ENCODE results near the gene NUP37. TPM values are rescaled to one million over a fixed set of nuclear protein-coding genes. Genes with fewer than 3 reads are reported as not detected.

The NUP37 gene
- total and polyA plus RNA-seq, 8 donors, result 4.9 to 11.9 (median 7.7) TPM

- ATAC-seq (no peak), DNase-seq (no peak), FAIRE-seq (no peak)
- no peaks in the 10 kb centered on the region for H3K4me1 ChIP-seq
- H3K27me3 ChIP-seq, result no peaks in the 10 kb centered on the region
- intact Hi-C loops (cut with DNase I), result no loop called here
- no peak overlapping the region for H3K27ac ChIP-seq
- no peaks in the 10 kb centered on the region for H3K9me3 ChIP-seq
- TF ChIP-seq CTCF (IDR thresholded peaks at IDR 0.05), result no peak
- WGBS, 2 donors, result 75 to 81% methylated on average over 1 of the region's 1 CpG
- no peak overlapping the region for H3K4me3 ChIP-seq
- no peaks in the 10 kb centered on the region for H3K36me3 ChIP-seq
These were observed 69.1 kb downstream of the NUP37 start for GRCh38 chr12:102050660-102051430.

GRCh38 chr12:102043928-102044327 lies 76.0 kb downstream of the NUP37 start:
- FAIRE-seq (no peak), ATAC-seq (no peak), DNase-seq (no peak)
- no peak overlapping the region for H3K4me3 ChIP-seq
- 86 to 87% methylated on average over 1 of the region's 1 CpG for WGBS, 2 donors
- no peak overlapping the region for H3K27ac ChIP-seq
- H3K36me3 ChIP-seq, result peaks cover 0 to 21% (median 0%) of the 10 kb centered on the region in 3 donors
- no peaks in the 10 kb centered on the region for H3K27me3 ChIP-seq
- H3K9me3 ChIP-seq, result no peaks in the 10 kb centered on the region
- intact Hi-C loops (cut with DNase I), result no loop called here
- no peak for TF ChIP-seq CTCF (IDR thresholded peaks at IDR 0.05)
- no peaks in the 10 kb centered on the region for H3K4me1 ChIP-seq

- H3K9me3 ChIP-seq, result no peaks in the 10 kb centered on the region
- no peaks in the 10 kb centered on the region for H3K27me3 ChIP-seq
- no peak for DNase-seq
- no peak for FAIRE-seq
- intact Hi-C loops (cut with DNase I), result no loop called here
- H3K27ac ChIP-seq, result no peak overlapping the region
- ATAC-seq, result no peak
- TF ChIP-seq CTCF (IDR thresholded peaks at IDR 0.05), result no peak
- H3K36me3 ChIP-seq, result peaks cover 0 to 3% (median 0%) of the 10 kb centered on the region in 3 donors
- H3K4me3 ChIP-seq, result no peak overlapping the region
- WGBS, 2 donors, result 59% methylated on average over 3 of the region's 3 CpGs
- no peaks in the 10 kb centered on the region for H3K4me1 ChIP-seq
These were observed 85.7 kb downstream of the NUP37 start for GRCh38 chr12:102033991-102034745.

GRCh38 chr12:102031852-102032251 lies 88.1 kb downstream of the NUP37 start:
- peaks cover 0 to 3% (median 0%) of the 10 kb centered on the region in 3 donors for H3K36me3 ChIP-seq

More at GRCh38 chr12:102031852-102032251, 88.1 kb downstream of the NUP37 start:
- Histone ChIP-seq H3K4me3 (no peak overlapping the region), H3K27me3 (no peaks in the 10 kb centered on the region), H3K9me3 (no peaks in the 10 kb centered on the region), H3K27ac (no peak overlapping the region), H3K4me1 (no peaks in the 10 kb centered on the region)
- intact Hi-C loops (cut with DNase I), result no loop called here
- FAIRE-seq, result no peak
- TF ChIP-seq CTCF (IDR thresholded peaks at IDR 0.05), result no peak
- no peak for ATAC-seq
- DNase-seq, result no peak
